ENCODE results near the gene TDRD7.

DNA sequence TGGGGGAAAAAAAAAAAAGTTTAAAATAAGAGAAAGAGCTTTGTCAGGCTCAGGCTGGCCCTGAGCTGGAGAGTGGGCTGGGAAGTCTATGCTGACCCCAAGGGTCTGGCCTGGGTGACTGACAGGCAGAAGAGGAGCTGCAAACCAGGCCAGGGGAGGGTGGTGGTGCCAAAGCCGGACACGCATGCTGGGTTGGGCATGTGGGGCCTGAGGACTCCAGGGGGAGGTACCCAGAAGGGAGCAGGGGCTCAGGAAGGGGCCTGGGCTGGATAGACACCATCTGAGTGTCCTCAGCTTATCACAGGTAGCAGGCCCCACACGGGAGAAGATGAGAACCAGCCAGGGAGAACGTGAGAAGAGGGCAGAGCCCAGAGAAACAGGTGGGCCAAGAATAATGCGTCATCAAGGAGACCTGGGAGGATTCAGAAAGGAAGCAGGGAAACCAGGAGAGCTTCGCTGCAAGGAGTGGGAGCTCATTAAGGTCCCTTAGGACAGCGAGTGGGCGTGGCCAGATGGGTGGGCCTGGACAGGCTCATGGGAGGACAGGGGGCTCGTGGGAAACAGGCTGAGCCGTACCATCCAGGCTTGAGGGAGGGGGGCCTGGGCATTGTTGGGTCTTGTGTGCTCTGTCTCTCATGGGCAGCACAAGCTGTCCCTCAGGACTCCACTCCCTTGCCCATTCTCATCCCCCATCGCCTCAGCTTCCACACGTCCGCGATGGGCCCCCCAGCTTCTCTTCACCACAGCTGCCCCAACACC lies 105.6 kb downstream of the TDRD7 start:
- TF ChIP-seq, protein P1, sequence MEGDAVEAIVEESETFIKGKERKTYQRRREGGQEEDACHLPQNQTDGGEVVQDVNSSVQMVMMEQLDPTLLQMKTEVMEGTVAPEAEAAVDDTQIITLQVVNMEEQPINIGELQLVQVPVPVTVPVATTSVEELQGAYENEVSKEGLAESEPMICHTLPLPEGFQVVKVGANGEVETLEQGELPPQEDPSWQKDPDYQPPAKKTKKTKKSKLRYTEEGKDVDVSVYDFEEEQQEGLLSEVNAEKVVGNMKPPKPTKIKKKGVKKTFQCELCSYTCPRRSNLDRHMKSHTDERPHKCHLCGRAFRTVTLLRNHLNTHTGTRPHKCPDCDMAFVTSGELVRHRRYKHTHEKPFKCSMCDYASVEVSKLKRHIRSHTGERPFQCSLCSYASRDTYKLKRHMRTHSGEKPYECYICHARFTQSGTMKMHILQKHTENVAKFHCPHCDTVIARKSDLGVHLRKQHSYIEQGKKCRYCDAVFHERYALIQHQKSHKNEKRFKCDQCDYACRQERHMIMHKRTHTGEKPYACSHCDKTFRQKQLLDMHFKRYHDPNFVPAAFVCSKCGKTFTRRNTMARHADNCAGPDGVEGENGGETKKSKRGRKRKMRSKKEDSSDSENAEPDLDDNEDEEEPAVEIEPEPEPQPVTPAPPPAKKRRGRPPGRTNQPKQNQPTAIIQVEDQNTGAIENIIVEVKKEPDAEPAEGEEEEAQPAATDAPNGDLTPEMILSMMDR (IDR thresholded peaks at IDR 0.05): no peak
- TF ChIP-seq POLR2A (IDR thresholded peaks at IDR 0.05): no peak

Measured in prostate gland (tissue), 2 donors.